Right lobe of liver (tissue), 4 donors: ENCODE results near the gene SEMA3B.

ENCODE experiments used
- CTCF ChIP-seq, 4 donors: fragments of 200-600 bp in 3 of 4; fragments of 450-650 bp in 1 of 4; IDR thresholded peaks; one replicate each; pipeline versions ENCODE4 v1.5.1 to v1.8.0; 2016 to 2022; ENCODE audit warnings: antibody characterized with exemption in 4 of 4, mild to moderate bottlenecking in 2 of 4
- POLR2A ChIP-seq: fragments of 450-650 bp; IDR thresholded peaks from one replicate; pipeline ENCODE4 v1.6.1; 2017; ENCODE audit warnings: antibody characterized with exemption, mild to moderate bottlenecking
- donor health status: DM: no; HTN: no; CAD: no.
- donor health status: DM: no; HTN: no; CAD: no.
- donor health status: DM: no; HTN: yes; CAD: no.

GRCh38 chr3:50242381-50242770, 26.6 kb upstream of the SEMA3B start:
- no peak for TF ChIP-seq POLR2A
- TF ChIP-seq CTCF (IDR thresholded peaks at IDR 0.05): no peak
